SH-SY5Y (cell line): ENCODE measurements around the gene PI4K2B.

Experiments used
- GATA2 ChIP-seq: IDR thresholded peaks from 2 replicates; pipeline ENCODE4 v1.6.1; 2011; ENCODE audit warnings: mild to moderate bottlenecking, low read depth, low read length
- GATA3 ChIP-seq: IDR thresholded peaks from 2 replicates; pipeline ENCODE4 v1.6.1; 2011; ENCODE audit warnings: low read depth, mild to moderate bottlenecking, low read length, moderate library complexity

GRCh38 chr4:25299476-25300203 is 65.8 kb downstream of the PI4K2B start:
- TF ChIP-seq GATA2 (no peak), GATA3 (no peak)
